IPS-15b (cell line): ENCODE data around the gene OARD1.

ENCODE experiments used
- H3K27me3 ChIP-seq: one replicate; pipeline ENCODE4 v1.6.1; 2013; ENCODE audit warnings: low read length; ENCODE audit not compliant: control insufficient read depth, insufficient read depth
- H3K36me3 ChIP-seq: one replicate; pipeline ENCODE4 v1.6.1; 2013; ENCODE audit warnings: low read length; ENCODE audit not compliant: control insufficient read depth, insufficient read depth
- H3K4me1 ChIP-seq: one replicate; pipeline ENCODE4 v1.6.1; 2013; ENCODE audit warnings: mild to moderate bottlenecking, low read length; ENCODE audit not compliant: control insufficient read depth, insufficient read depth
- H3K4me3 ChIP-seq: one replicate; pipeline ENCODE4 v1.5.1; 2013; ENCODE audit warnings: low read depth, low read length
- H3K9ac ChIP-seq: one replicate; pipeline ENCODE4 v1.6.1; 2013; ENCODE audit warnings: low read depth, mild to moderate bottlenecking, low read length
- H3K9me3 ChIP-seq: one replicate; pipeline ENCODE4 v1.6.1; 2013; ENCODE audit warnings: mild to moderate bottlenecking, low read length; ENCODE audit not compliant: control insufficient read depth, insufficient read depth

OARD1 gene

GRCh38 chr6:41073203-41073967 is 1.2 kb upstream of the OARD1 start:
- Histone ChIP-seq H3K9ac (peak overlapping the region; percentile 89), H3K9me3 (no peaks in the 10 kb centered on the region), H3K4me1 (peaks cover 18% of the 10 kb centered on the region), H3K36me3 (no peaks in the 10 kb centered on the region), H3K27me3 (no peaks in the 10 kb centered on the region), H3K4me3 (peak overlapping the region; percentile 95)

- Histone ChIP-seq H3K9me3 (no peaks in the 10 kb centered on the region), H3K9ac (peak within 1 kb of the TSS; percentile 97), H3K4me1 (peaks cover 18% of the 10 kb centered on the region), H3K36me3 (no peaks in the 10 kb centered on the region), H3K27me3 (no peaks in the 10 kb centered on the region), H3K4me3 (peak within 1 kb of the TSS; percentile 95)
These were observed 663 bp upstream of the OARD1 start, which contains the start of gene NFYA for GRCh38 chr6:41072836-41073202. Gene NFYA (plus strand): TSS chr6:41072974. CDS start chr6:41079090, 6,116 bp downstream.

GRCh38 chr6:41071501-41071922 is 644 bp downstream of the OARD1 start:
- no peaks in the 10 kb centered on the region for H3K36me3 ChIP-seq
- H3K9me3 ChIP-seq = no peaks in the 10 kb centered on the region
- peak overlapping the region; percentile 97 for H3K9ac ChIP-seq
- H3K4me1 ChIP-seq = peaks cover 18% of the 10 kb centered on the region
- H3K4me3 ChIP-seq = peak overlapping the region; percentile 95
- no peaks in the 10 kb centered on the region for H3K27me3 ChIP-seq

GRCh38 chr6:41066867-41067304 is 5.3 kb downstream of the OARD1 start:
- H3K36me3 ChIP-seq = no peaks in the 10 kb centered on the region

GRCh38 chr6:41065550-41066026 is 6.6 kb downstream of the OARD1 start:
- Histone ChIP-seq H3K4me3 (no peak overlapping the region), H3K9ac (no peak overlapping the region), H3K27me3 (no peaks in the 10 kb centered on the region), H3K9me3 (no peaks in the 10 kb centered on the region), H3K4me1 (peaks cover 2% of the 10 kb centered on the region), H3K36me3 (no peaks in the 10 kb centered on the region)

More at GRCh38 chr6:41066867-41067304, 5.3 kb downstream of the OARD1 start:
- H3K9me3 ChIP-seq = no peaks in the 10 kb centered on the region
- H3K9ac ChIP-seq = no peak overlapping the region
- no peaks in the 10 kb centered on the region for H3K27me3 ChIP-seq
- H3K4me3 ChIP-seq = no peak overlapping the region
- peaks cover 8% of the 10 kb centered on the region for H3K4me1 ChIP-seq

- Histone ChIP-seq H3K4me1 (no peaks in the 10 kb centered on the region), H3K9ac (no peak overlapping the region), H3K36me3 (no peaks in the 10 kb centered on the region), H3K27me3 (no peaks in the 10 kb centered on the region), H3K4me3 (no peak overlapping the region), H3K9me3 (no peaks in the 10 kb centered on the region)
These were observed 7.3 kb downstream of the OARD1 start for GRCh38 chr6:41064841-41065240.

- peaks cover 4% of the 10 kb centered on the region for H3K4me1 ChIP-seq
- H3K9me3 ChIP-seq = no peaks in the 10 kb centered on the region
- H3K27me3 ChIP-seq = no peaks in the 10 kb centered on the region
- no peak overlapping the region for H3K4me3 ChIP-seq
- no peak overlapping the region for H3K9ac ChIP-seq
- H3K36me3 ChIP-seq = no peaks in the 10 kb centered on the region
These were observed 8.3 kb downstream of the OARD1 start for GRCh38 chr6:41063884-41064285.

- H3K36me3 ChIP-seq = no peaks in the 10 kb centered on the region
- H3K27me3 ChIP-seq = no peaks in the 10 kb centered on the region
- H3K9me3 ChIP-seq = no peaks in the 10 kb centered on the region
- H3K4me1 ChIP-seq = peaks cover 8% of the 10 kb centered on the region
- no peak overlapping the region for H3K9ac ChIP-seq
- no peak overlapping the region for H3K4me3 ChIP-seq
These were observed 10.1 kb downstream of the OARD1 start for GRCh38 chr6:41062056-41062455.

- no peaks in the 10 kb centered on the region for H3K27me3 ChIP-seq
- no peak overlapping the region for H3K4me3 ChIP-seq
- no peaks in the 10 kb centered on the region for H3K36me3 ChIP-seq
- no peak overlapping the region for H3K9ac ChIP-seq
- H3K4me1 ChIP-seq = peaks cover 8% of the 10 kb centered on the region
- H3K9me3 ChIP-seq = no peaks in the 10 kb centered on the region
These were observed 10.9 kb downstream of the OARD1 start for GRCh38 chr6:41061196-41061726.

GRCh38 chr6:41059556-41059955 is 12.6 kb downstream of the OARD1 start:
- Histone ChIP-seq H3K36me3 (no peaks in the 10 kb centered on the region), H3K9me3 (no peaks in the 10 kb centered on the region), H3K4me1 (peaks cover 10% of the 10 kb centered on the region), H3K4me3 (no peak overlapping the region), H3K27me3 (no peaks in the 10 kb centered on the region), H3K9ac (no peak overlapping the region)

- Histone ChIP-seq H3K4me1 (peaks cover 10% of the 10 kb centered on the region), H3K9me3 (no peaks in the 10 kb centered on the region), H3K4me3 (no peak overlapping the region), H3K36me3 (no peaks in the 10 kb centered on the region), H3K9ac (no peak overlapping the region), H3K27me3 (no peaks in the 10 kb centered on the region)
These were observed 13.4 kb downstream of the OARD1 start for GRCh38 chr6:41058783-41059181.
